HG03025 (cell line): ENCODE data around the gene ENPP1.
"Not testable (repeated sequence)": the region's sequence is repeated elsewhere in the genome, so short reads cannot be mapped to it uniquely, and the experiment has no call there.

ENCODE experiments used
- ATAC-seq: cut with Tn5 transposase; IDR thresholded peaks from one replicate; pipeline ENCODE4 v1.9.1; 2021; ENCODE audit warnings: mild to moderate bottlenecking, moderate library complexity; ENCODE audit not compliant: unreplicated experiment, low FRiP score

The ENPP1 gene

DNA sequence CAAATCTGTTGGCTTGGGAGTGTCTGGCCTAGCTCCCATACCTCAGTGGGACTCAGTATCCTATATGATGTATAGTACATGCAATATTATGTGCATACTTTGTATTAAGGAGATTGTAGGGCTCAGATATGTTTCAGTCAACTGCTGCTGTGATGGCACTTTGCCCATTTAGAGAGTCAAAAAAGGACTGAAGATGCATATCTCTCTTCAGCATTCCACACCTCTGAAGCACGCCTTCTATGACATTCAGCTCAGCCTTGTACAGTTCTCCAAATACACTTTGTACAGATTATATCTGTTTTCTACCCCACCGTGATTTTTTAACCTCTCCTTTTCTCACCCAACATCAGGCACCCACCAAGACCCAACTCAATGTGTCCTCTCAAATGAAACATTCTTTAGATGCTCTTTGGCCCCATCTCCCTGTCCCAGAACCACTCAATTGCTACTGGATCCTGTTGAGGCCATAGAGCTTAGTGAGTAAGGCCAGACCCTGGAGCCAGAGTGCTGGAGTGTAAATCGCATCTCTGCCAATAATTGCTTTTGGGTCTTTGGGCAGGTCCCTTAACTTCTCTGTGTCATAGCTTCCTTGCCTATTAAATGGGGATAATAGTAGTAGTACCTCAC lies 15.6 kb downstream of the ENPP1 start:
- ATAC-seq, result no peak

DNA sequence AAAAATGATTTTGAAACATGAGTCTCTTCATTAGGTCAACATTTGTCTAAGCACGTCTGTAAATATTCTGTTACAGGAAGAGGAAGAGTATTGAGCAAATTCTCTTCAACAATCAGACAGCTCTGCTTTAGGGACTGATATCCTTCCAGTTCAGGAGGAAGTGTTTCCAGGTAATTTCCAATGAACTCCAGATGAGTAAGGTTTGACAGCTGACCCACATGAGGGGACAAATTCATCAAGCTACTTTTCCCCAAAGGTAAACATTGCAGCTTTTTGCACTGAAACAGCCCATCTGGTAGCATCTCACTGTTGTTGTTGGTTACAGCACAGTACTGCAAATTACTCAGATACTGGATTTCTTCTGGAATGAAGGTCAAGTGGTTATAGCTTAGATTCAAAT lies 18.1 kb downstream of the ENPP1 start:
- ATAC-seq, result no peak

DNA sequence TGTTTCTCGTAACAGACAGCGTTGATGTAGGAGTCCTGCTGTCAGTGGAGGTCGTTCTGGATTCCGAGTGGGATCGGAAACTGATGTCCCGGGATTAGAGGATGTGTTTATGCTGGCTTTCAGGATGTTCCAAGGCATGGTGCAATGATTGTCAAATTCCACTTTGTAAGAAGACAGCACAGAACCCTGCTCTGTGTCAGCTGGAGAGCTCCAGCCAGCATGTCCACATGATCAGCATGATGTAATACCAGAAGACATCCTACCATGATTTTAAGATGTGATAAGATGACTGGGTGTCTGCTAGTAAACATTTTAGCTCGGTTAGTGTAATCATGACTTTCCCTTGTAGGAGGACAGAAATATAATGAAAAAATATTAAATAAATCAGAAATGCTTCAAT lies 20.3 kb downstream of the ENPP1 start:
- ATAC-seq, result no peak

DNA sequence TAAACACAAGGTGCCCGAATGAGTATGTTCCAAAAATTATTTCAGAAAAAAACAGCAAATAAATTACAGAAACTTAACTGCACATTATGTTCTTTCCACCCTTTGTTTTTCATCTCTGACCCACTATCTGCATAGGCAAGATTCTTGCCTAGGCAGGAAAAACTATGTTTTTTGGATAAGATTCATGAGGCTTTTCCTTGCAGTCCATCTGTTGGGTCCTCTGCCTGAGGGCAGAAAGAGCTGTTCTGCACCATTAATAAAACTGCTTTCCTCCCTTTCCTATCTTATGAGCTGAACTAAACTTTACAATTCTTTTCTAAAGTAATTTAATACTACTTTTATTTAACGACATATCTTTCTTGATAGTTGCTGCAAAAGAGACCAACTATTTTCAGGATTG lies 21.1 kb downstream of the ENPP1 start:
- no peak for ATAC-seq

DNA sequence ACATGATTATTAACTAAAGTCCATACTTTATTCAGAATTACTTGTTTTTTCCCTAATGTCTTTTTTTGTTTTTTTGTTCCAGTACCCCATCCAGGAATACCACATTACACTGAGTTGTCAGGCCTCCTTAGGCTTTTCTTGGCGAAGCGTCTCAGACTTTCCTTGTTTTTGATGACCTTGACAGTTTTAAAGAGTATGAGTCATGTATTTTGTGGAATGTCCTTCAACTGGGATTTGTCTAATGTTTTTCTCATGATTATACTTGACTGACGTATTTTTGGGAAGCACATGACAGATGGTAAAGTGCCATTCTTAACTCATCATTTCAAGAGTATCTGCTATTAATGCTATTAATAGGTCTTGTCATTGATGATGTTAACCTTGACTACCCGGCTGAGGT lies 23.6 kb downstream of the ENPP1 start:
- no peak for ATAC-seq

DNA sequence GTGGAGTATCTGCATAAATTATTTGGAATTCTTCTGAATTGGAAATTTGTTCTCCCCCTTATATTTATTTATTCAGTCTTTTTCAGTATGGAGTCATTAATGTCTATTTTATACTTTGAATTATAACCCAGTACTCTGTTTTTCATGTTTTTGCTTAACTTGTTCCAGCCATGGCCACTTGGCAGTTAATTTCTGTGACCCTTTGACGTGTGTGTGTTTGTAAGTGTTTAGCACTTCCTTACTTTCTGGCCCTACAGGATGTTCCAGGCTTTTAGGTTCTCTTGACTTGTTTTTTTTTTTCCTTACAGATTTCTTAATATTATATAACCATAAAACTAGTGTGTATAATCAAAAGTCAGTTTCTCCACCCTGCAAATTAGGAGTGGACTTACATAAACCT lies 24.1 kb downstream of the ENPP1 start:
- no peak for ATAC-seq

DNA sequence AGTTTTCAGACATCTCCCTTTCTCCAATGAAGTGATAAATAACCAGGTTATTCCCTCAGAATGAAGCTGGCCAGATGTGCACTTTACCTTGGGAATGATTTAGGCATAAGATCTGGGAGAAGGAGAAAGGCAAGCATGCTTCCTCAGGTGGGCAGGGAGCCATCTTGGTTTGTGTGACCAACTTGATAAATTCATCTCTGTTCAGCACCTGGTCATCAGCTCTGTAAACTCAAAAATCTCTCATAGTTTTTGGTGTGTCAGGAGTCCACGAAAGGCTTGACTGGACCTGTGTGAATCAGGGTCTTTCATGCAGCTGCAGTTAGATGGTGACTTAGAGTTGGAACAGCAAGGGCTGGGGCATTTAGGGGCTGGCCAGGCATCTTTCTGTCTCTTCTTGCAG lies 24.5 kb downstream of the ENPP1 start:
- ATAC-seq, result no peak

DNA sequence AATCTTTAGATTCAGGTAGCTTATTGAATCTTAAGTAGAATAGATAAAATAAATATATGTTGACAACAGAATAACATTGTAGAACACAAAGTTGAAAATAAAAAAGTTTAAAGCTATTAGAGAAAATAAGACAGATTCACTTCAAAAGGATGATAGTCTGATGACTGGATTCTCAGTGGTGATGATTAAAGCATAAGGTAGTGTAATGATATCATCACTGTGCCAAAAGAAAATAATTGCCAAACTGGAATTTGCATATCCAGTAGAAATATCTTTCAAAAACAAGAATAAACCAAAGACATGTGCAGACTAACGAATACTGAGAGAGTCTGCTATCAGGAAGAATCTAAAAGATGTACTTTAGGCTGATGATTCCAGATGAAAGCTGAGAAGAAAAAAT lies 30.2 kb downstream of the ENPP1 start:
- no peak for ATAC-seq

DNA sequence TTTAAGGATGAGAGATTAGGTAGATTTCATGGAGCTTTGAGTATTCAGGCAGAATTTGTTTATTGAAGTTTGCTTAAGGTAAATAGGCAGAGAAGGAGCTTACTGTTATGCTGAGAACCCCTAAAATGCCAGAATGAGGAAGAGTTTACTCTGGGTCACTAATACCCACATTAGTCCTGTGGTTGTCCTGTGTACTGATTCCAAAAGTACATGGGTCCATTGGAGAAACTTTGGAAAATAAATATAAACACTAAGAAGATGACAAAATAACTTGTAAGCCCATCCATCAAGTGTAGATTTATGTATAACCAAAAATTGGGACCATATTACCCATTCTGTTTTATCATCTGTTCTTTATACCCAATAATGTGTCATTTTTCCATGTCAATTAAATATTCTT lies 31.6 kb downstream of the ENPP1 start:
- no peak for ATAC-seq

DNA sequence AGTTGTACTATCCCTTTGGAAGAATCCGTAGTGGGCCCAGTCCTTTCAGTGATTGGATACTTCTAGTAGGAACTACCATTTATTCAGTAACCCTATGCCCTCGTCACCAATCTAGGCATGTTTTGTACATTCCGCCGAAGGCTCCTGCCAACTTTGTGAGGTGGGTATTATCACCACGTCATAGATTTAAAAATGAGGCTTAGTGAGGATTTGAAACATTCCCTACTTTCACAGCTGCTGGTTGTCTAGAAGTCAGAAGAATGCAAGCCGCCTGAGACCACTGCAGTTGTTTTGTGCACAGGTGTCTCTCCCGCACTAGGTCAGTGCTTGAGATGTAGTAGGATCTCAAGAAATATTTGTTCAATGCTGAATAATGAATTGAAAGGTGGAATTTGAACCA lies 32.6 kb downstream of the ENPP1 start:
- ATAC-seq, result no peak

DNA sequence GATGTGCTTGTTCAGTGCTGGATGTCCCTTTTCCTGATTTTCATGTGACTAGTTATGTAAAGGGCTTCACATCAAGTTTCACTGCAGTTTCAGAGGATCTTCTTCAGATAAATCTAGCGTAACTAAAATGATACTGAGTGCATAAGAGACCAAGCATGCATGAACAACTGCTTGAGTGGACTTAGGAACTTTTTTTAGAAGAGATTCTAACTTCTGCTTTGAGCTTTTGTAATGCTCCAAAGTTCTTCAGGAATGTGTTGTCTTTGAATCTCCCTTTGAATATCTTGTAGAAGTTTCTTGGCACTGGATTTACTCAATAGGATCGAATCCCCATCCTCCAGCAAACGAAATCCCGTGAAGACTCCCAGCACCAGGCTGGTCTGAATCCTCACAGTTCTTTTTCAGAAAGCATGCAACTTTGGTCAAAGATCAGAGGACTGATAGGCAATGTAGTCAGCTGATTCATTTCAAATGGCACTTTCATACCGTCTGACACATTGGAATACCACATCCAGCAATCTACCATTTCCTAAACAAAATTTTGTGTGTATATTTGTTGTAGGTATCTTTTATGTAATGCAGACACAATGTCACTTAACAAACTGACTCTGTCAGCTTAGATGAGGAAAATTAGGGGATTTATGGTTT lies 33.2 kb downstream of the ENPP1 start:
- no peak for ATAC-seq

DNA sequence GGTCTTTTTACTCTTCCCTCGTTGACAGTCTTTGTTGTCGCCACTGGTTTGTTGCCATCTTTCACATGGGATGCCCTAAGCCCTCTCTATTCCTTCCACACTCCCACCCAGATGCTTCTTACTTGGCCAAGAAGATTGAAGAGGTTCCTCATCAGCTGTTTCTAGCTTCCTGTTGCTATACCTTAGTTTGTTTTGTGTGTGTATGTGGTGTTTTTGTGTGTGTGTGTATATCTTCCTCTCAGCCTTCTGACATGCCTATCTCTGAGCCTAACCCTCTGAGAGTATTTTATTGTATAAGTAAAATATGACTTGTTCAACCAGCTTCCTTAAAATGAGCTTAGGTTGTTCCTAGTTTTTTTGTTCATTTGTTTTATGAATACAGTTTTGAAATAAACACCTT lies 35.9 kb downstream of the ENPP1 start:
- no peak for ATAC-seq

DNA sequence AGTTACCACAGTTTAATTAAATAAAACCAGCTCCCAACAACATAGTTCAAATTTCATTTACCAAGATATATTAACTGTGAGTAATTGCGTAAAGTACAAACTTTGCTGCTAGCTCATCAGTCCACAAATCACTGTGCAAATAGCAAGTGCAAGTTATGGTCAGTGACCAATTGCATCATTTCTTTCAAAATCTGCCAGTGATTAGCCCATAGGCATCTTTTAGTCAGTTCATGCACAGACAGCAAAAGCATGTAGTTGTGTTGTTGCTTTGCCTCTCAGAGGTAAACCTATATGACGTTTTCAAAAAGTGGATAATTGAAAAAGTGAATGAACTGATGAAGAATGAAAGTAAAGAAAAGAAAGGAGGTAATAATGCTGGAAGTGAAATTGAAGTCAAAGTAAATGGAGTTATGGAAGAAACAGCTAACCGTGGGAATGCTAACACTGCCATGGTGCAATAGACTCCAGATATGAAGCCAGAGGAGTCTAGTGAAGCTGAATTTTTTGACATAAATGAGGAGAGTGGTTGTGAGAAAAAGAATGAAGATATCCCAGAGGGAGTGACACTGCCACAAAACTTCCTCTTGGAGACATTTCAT lies 36.5 kb downstream of the ENPP1 start:
- ATAC-seq, result no peak

DNA sequence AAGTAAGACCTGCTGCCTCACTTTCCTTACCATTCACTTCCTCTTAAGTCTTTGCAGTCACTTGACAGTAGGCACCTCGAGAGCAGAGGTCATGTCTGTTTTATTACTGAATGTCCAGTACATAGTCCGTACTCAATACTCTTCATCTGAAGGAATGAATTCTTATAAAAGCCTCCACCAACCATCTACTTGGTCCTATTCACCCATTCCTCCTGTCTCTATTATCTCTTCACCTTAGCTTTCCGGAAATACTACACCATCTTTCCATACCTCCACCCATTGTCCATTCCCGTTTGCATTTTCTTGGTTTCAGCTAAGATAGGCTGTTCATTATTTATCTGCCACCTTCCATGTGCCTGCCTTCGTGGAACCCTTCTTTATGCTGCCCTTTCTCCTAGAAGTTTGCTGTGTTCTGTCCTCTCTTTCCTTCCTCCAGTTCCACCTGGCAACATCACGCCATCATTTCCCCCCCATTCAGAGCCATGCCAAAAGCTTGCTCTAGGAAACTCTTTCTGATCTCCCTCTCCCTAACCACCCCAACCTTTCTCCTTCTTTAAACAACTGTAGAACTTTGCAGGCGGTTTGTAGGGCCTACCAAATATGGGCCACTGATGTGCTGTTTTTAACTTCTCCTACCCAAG lies 38.3 kb downstream of the ENPP1 start:
- no peak for ATAC-seq

DNA sequence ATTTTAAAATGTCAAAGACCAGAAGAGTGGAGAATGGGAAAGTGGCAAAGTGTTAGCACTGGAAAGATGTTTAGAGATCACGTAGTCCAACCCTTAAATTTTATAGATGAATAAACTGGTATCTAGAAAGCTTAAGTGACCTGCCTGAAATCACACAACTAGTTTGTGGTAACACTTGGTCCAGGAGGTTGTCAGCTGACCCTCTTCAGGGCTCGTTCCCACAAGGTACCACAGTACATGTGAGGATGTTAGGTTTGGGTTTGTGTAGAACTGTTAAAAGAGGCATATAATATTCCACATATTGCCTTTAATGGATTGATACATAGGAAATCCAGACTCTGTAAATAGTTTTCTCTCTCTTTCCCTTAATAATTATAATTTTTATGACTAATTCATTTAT lies 39.1 kb downstream of the ENPP1 start:
- ATAC-seq, result no peak

DNA sequence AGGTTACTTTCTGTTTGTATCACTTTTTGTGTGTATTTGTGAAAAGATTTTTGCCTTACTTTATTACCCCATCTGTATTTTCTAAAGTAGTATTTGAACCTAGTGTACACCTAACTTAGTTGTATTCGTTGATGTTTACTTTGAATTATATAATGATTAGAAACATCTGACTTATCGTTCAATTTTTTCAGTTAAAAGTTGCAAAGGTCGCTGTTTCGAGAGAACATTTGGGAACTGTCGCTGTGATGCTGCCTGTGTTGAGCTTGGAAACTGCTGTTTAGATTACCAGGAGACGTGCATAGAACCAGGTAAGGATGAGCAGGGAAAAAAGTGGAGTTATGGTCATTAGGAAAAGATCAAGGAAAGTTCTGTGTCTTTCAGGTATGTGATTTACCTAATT lies 42.0 kb downstream of the ENPP1 start:
- ATAC-seq, result no peak

DNA sequence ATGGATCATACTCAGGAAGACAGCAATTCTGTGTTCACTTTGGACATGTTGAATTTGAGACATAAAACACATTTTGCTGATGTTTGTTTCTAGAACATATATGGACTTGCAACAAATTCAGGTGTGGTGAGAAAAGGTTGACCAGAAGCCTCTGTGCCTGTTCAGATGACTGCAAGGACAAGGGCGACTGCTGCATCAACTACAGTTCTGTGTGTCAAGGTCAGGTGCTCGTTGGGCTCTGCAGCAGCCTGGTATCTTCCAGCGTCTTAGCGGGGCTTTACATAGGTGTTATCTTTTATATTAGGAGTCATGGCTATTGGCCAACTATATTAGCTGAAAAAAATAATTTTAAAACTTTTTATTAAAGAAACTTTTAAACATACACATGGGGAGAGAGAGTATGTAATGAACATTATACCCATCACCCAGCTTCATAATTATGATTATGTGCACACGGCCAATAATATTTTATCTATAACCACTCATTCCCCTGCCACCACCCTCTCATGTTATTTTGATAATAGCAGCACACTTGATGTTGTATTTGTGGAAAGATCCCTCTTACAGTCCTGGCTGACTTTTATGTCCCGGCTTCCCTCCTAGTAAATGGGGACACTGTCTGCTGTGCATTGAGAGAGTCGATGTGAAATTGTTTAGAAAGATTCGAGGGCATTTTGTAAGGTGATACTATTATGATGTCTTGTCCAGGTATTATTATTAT lies 43.4 kb downstream of the ENPP1 start:
- no peak for ATAC-seq

DNA sequence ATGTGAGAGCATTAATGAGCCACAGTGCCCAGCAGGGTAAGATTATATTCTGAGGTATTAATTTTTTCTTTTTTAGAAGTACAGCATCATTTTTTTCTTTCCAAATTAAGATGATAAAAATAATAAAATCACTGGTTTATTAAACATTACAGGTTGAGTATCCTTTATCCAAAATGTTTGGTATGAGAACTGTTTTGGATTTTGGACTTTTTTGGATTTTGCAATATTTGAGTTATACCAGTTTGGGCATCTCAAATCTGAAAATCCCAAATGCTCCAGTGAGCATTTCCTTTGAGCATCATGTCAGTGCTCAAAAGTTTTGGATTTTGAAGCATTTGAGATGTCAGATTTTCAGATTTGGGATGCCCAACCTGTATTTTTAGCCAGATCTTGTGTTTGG lies 44.4 kb downstream of the ENPP1 start:
- no peak for ATAC-seq

DNA sequence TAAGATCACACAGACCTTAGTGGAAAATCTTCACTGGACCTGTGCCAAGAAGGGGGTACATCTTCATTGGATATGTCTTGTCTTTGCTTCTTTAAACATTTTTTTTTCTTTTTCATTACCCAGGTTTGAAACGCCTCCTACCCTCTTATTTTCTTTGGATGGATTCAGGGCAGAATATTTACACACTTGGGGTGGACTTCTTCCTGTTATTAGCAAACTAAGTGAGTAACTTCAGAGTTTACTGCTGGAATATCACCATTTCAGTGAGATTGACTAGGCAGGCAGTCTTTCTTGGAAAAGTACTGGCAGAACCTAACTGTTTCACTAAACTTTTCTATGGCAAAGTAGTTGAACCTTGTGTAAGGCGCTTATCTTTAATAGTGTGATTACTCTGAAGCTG lies 47.0 kb downstream of the ENPP1 start:
- no peak for ATAC-seq

DNA sequence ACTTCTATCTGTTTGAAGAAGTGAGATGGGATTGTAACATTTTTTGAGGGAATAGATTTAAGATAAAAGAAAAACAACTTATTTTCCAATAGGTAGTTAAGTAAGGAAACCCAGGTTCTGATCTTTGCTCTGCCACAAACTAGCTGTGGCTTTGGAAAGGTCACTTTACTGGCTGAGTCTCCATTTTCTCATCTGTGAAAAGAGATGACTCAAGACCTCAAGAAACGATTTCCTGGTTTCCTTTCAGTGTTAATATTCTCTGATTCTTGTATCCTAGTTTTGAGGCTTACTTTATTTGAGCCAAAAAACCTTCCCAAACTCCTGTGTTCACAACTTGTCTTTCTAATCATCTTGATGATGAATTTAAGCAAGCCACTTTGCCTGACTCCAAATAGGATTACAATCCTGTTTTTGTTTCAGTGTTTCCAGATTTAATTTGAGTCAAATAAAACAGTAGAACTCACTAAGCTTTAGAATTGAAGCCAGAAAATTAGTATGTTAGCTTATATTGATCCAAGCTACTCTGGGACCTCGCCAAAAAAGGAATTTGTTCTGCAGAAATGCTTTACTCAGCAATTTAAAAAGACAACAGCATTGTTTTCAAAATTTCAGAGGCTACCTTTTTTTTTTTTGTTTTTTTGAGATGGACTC lies 51.1 kb downstream of the ENPP1 start:
- no peak for ATAC-seq

DNA sequence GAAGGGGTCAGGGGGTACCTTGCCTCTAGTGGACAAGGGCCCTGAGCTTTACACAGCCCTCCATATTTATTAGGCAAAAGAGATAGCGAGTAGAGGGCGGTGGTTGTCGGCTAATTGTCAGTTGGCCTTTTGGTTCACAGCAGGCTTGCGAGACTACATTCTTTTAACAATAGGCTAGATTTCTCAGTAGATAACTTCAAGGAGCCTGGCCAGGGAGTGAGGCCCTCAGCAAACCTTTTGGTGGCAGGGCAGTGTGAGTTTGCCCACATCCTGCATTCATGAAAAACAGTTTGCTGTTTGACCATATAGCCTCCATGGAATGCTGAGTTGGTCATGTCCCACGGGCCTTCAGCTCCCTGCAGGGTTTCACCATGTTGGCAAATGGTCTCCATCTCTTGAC lies 51.8 kb downstream of the ENPP1 start:
- ATAC-seq, result not testable (repeated sequence)
